ENCODE data around the gene GLRX5.

Gene GLRX5

GRCh38 chr14:95547626-95548327 lies 12.9 kb downstream of the GLRX5 start:
- no peak overlapping the region for H3K9ac ChIP-seq (ENCODE audit: low read depth, low read length)
- no peak overlapping the region for H3K4me2 ChIP-seq (ENCODE audit: insufficient read depth, low read length)
- no peak for ATAC-seq (ENCODE audit: insufficient read depth, low read depth)
- no peaks in the 10 kb centered on the region for H3K27me3 ChIP-seq (ENCODE audit: insufficient read depth, low read length, poor library complexity)
- no peaks in the 10 kb centered on the region for H3K9me3 ChIP-seq (ENCODE audit: insufficient read depth, low read length, severe bottlenecking)
- DNase-seq = no peak
- no peak for TF ChIP-seq EZH2 (IDR thresholded peaks at IDR 0.05; ENCODE audit: borderline replicate concordance, low read depth, low read length, severe bottlenecking)
- TF ChIP-seq CTCF (IDR thresholded peaks at IDR 0.05; ENCODE audit: borderline replicate concordance, extremely low read depth, low read length, poor library complexity, severe bottlenecking) = no peak
- H3K36me3 ChIP-seq (ENCODE audit: insufficient read depth, low read length) = peaks cover 33% of the 10 kb centered on the region
- no peak overlapping the region for H3K27ac ChIP-seq (ENCODE audit: low read length)
- H3K79me2 ChIP-seq (ENCODE audit: insufficient read depth, low read length) = peaks cover 13% of the 10 kb centered on the region
- no peak overlapping the region for H2AFZ ChIP-seq (ENCODE audit: low read depth, low read length)
- H3K4me1 ChIP-seq (ENCODE audit: insufficient read depth, low read length) = no peaks in the 10 kb centered on the region
- no peak overlapping the region for H3K4me3 ChIP-seq (ENCODE audit: low read depth in 1 of 2, low read length in 2 of 2)
- peaks cover 28% of the 10 kb centered on the region for H4K20me1 ChIP-seq (ENCODE audit: insufficient read depth, low read length)

- Histone ChIP-seq H3K27me3 (ENCODE audit: insufficient read depth, low read length, poor library complexity) (no peaks in the 10 kb centered on the region), H3K4me3 (ENCODE audit: low read depth in 1 of 2, low read length in 2 of 2) (no peak overlapping the region), H3K36me3 (ENCODE audit: insufficient read depth, low read length) (peaks cover 33% of the 10 kb centered on the region), H3K27ac (ENCODE audit: low read length) (no peak overlapping the region), H3K9me3 (ENCODE audit: insufficient read depth, low read length, severe bottlenecking) (no peaks in the 10 kb centered on the region), H2AFZ (ENCODE audit: low read depth, low read length) (no peak overlapping the region), H3K79me2 (ENCODE audit: insufficient read depth, low read length) (peaks cover 7% of the 10 kb centered on the region; the same call in 1 of the 2 replicates), H3K9ac (ENCODE audit: low read depth, low read length) (no peak overlapping the region), H3K4me2 (ENCODE audit: insufficient read depth, low read length) (no peak overlapping the region), H4K20me1 (ENCODE audit: insufficient read depth, low read length) (peaks cover 24% of the 10 kb centered on the region), H3K4me1 (ENCODE audit: insufficient read depth, low read length) (no peaks in the 10 kb centered on the region)
- no peak for TF ChIP-seq CTCF (IDR thresholded peaks at IDR 0.05; ENCODE audit: borderline replicate concordance, extremely low read depth, low read length, poor library complexity, severe bottlenecking)
- TF ChIP-seq EZH2 (IDR thresholded peaks at IDR 0.05; ENCODE audit: borderline replicate concordance, low read depth, low read length, severe bottlenecking) = no peak
- no peak for DNase-seq
- no peak for ATAC-seq (ENCODE audit: insufficient read depth, low read depth)
Observed at GRCh38 chr14:95548328-95548929, 13.6 kb downstream of the GLRX5 start.

GRCh38 chr14:95549656-95550585 lies 15.1 kb downstream of the GLRX5 start:
- Histone ChIP-seq H3K9ac (ENCODE audit: low read depth, low read length) (no peak overlapping the region), H3K4me3 (ENCODE audit: low read depth in 1 of 2, low read length in 2 of 2) (no peak overlapping the region), H3K27me3 (ENCODE audit: insufficient read depth, low read length, poor library complexity) (no peaks in the 10 kb centered on the region), H3K27ac (ENCODE audit: low read length) (no peak overlapping the region), H2AFZ (ENCODE audit: low read depth, low read length) (no peak overlapping the region), H3K36me3 (ENCODE audit: insufficient read depth, low read length) (peaks cover 18% of the 10 kb centered on the region), H3K4me2 (ENCODE audit: insufficient read depth, low read length) (no peak overlapping the region), H3K79me2 (ENCODE audit: insufficient read depth, low read length) (no peaks in the 10 kb centered on the region), H3K4me1 (ENCODE audit: insufficient read depth, low read length) (no peaks in the 10 kb centered on the region), H4K20me1 (ENCODE audit: insufficient read depth, low read length) (peaks cover 14% of the 10 kb centered on the region), H3K9me3 (ENCODE audit: insufficient read depth, low read length, severe bottlenecking) (no peaks in the 10 kb centered on the region)
- no peak for ATAC-seq (ENCODE audit: insufficient read depth, low read depth)
- TF ChIP-seq CTCF (IDR thresholded peaks at IDR 0.05; ENCODE audit: borderline replicate concordance, extremely low read depth, low read length, poor library complexity, severe bottlenecking) (no peak), EZH2 (IDR thresholded peaks at IDR 0.05; ENCODE audit: borderline replicate concordance, low read depth, low read length, severe bottlenecking) (no peak)
- no peak for DNase-seq
